ENCODE data around the gene FSTL4. TPM values are rescaled to one million over a fixed set of nuclear protein-coding genes. Genes with fewer than 3 reads are reported as not detected.

Gene FSTL4
- total RNA-seq, 1 donor from 2014 or later, result 0.07 TPM

DNA sequence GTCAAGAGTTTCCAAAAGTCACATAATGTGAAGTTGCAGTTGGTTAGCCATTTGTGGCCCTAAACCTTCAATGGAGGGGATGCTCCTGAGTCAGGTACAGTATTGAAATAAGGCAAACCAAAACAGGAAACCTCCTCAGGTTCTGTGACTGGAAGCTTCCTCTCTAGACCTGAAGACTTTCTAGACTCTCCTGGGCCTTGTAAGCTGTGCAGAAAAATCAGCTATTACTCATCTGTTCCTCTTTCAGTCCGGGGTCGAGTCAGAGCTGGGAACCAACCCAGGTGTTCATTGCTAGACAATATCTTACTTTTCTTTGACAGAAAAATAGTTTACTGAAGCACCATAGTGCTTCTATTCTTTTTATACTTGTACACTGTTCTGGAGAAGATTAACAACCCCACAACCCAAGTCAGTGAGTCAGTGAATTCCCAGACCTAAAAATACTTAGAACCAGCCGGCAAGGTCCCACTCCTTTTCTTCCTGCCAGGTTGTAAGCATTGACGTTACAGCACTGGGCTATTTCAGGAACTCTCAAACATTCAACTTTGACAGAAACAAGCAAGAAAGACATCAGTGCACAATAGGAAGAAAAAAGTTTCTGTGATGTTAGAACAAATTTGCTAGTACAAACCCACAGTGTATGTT, 47.3 kb downstream of the FSTL4 start:
- TF ChIP-seq, protein P1, sequence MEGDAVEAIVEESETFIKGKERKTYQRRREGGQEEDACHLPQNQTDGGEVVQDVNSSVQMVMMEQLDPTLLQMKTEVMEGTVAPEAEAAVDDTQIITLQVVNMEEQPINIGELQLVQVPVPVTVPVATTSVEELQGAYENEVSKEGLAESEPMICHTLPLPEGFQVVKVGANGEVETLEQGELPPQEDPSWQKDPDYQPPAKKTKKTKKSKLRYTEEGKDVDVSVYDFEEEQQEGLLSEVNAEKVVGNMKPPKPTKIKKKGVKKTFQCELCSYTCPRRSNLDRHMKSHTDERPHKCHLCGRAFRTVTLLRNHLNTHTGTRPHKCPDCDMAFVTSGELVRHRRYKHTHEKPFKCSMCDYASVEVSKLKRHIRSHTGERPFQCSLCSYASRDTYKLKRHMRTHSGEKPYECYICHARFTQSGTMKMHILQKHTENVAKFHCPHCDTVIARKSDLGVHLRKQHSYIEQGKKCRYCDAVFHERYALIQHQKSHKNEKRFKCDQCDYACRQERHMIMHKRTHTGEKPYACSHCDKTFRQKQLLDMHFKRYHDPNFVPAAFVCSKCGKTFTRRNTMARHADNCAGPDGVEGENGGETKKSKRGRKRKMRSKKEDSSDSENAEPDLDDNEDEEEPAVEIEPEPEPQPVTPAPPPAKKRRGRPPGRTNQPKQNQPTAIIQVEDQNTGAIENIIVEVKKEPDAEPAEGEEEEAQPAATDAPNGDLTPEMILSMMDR (IDR thresholded peaks at IDR 0.05), result no peak
- Mint-ChIP-seq H3K27ac (ENCODE audit: unreplicated experiment) (no peak overlapping the region), H3K9me3 (ENCODE audit: low read depth) (no peaks in the 10 kb centered on the region), H3K36me3 (ENCODE audit: low read depth) (no peaks in the 10 kb centered on the region), H3K4me3 (ENCODE audit: unreplicated experiment) (no peak overlapping the region), H3K27me3 (ENCODE audit: low read depth) (peaks cover 48% of the 10 kb centered on the region), H3K4me1 (ENCODE audit: low read depth) (no peaks in the 10 kb centered on the region)
- DNase-seq (ENCODE audit: low spot score), result no peak

DNA sequence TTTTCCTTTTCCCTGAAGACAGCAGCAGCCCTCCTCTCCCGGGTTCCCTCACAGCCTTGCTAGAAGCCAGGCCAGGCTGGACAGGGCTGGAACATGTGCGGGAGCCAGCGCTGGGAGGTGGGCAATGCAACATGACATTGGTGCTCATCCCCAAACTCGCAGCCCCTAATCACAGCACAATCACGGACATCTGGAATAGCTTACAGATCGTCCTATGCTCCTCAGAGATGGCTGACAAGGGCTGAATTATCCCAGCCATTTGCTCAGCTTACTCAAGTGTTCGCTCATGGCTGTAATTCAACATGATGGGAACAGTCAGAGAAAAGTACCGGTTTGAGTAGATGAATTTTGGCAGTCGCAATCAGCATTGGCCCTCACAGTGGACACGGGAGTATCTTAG, 49.8 kb downstream of the FSTL4 start:
- H3K27me3 Mint-ChIP-seq (ENCODE audit: low read depth), result peaks cover 59% of the 10 kb centered on the region
- no peaks in the 10 kb centered on the region for H3K4me1 Mint-ChIP-seq (ENCODE audit: low read depth)
- TF ChIP-seq, protein P1 (IDR thresholded peaks at IDR 0.05), result no peak
- DNase-seq (ENCODE audit: low spot score), result no peak
- no peaks in the 10 kb centered on the region for H3K9me3 Mint-ChIP-seq (ENCODE audit: low read depth)
- H3K27ac Mint-ChIP-seq (ENCODE audit: unreplicated experiment), result no peak overlapping the region
- no peaks in the 10 kb centered on the region for H3K36me3 Mint-ChIP-seq (ENCODE audit: low read depth)
- H3K4me3 Mint-ChIP-seq (ENCODE audit: unreplicated experiment), result no peak overlapping the region

GRCh38 chr5:133559960-133560359, 52.4 kb downstream of the FSTL4 start:
- no peaks in the 10 kb centered on the region for H3K4me1 Mint-ChIP-seq (ENCODE audit: low read depth)
- TF ChIP-seq, protein P1 (IDR thresholded peaks at IDR 0.05), result no peak
- H3K27ac Mint-ChIP-seq (ENCODE audit: unreplicated experiment), result no peak overlapping the region
- DNase-seq (ENCODE audit: low spot score), result no peak
- H3K27me3 Mint-ChIP-seq (ENCODE audit: low read depth), result peaks cover 52% of the 10 kb centered on the region
- no peaks in the 10 kb centered on the region for H3K36me3 Mint-ChIP-seq (ENCODE audit: low read depth)
- no peaks in the 10 kb centered on the region for H3K9me3 Mint-ChIP-seq (ENCODE audit: low read depth)
- no peak overlapping the region for H3K4me3 Mint-ChIP-seq (ENCODE audit: unreplicated experiment)

DNA sequence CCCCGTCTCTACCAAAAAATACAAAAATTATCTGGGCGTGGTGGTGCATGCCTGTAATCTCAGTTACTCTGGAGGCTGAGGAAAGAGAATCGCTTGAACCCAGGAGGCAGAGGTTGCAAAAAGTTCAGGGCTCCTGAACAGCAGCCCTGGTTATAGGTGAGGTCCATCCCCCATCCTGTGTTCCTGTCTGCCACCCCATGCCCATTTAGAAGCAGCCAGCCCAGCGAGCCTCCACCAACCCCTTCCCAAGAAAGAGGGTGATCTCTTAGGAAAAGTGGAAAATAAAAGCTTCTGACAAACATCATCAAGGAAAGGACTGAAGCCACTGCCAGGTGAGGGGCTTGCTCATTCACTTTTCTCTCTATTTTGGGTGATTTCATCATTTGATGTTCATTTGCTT, 55.8 kb downstream of the FSTL4 start:
- DNase-seq (ENCODE audit: low spot score), result no peak
- peaks cover 43% of the 10 kb centered on the region for H3K27me3 Mint-ChIP-seq (ENCODE audit: low read depth)
- TF ChIP-seq, protein P1 (IDR thresholded peaks at IDR 0.05), result no peak

GRCh38 chr5:133554279-133554678, 58.1 kb downstream of the FSTL4 start:
- TF ChIP-seq, protein P1 (IDR thresholded peaks at IDR 0.05), result no peak
- no peak for DNase-seq (ENCODE audit: low spot score)
- Mint-ChIP-seq H3K27me3 (ENCODE audit: low read depth) (peaks cover 50% of the 10 kb centered on the region), H3K36me3 (ENCODE audit: low read depth) (no peaks in the 10 kb centered on the region), H3K9me3 (ENCODE audit: low read depth) (no peaks in the 10 kb centered on the region), H3K4me3 (ENCODE audit: unreplicated experiment) (no peak overlapping the region), H3K4me1 (ENCODE audit: low read depth) (no peaks in the 10 kb centered on the region), H3K27ac (ENCODE audit: unreplicated experiment) (no peak overlapping the region)

More for the DNA sequence above, 55.8 kb downstream of the FSTL4 start:
- Mint-ChIP-seq H3K4me1 (ENCODE audit: low read depth) (no peaks in the 10 kb centered on the region), H3K27ac (ENCODE audit: unreplicated experiment) (no peak overlapping the region), H3K9me3 (ENCODE audit: low read depth) (no peaks in the 10 kb centered on the region), H3K36me3 (ENCODE audit: low read depth) (no peaks in the 10 kb centered on the region), H3K4me3 (ENCODE audit: unreplicated experiment) (no peak overlapping the region)
